OCI-LY3 (cell line): ENCODE data around the gene MUC13.
"Not testable (repeated sequence)": the region's sequence is repeated elsewhere in the genome, so short reads cannot be mapped to it uniquely, and the experiment has no call there.

Experiments used
- H2AFZ ChIP-seq: fragments of 200-600, 300-600 bp; shearing (Covaris generic); 2 replicates; pipeline ENCODE4 v1.6.0; 2014; ENCODE audit warnings: antibody characterized with exemption, low read depth, low read length
- H3K27ac ChIP-seq: fragments of 200-600, 300-600 bp; sonication (generic); 2 replicates; pipeline ENCODE4 v1.5.1; 2014; ENCODE audit warnings: mild to moderate bottlenecking, low read length, moderate library complexity, mixed read lengths
- H3K27me3 ChIP-seq: fragments of 200-600, 300-600 bp; sonication (generic); 2 replicates; pipeline ENCODE4 v1.6.1; 2014; ENCODE audit warnings: low read depth, low read length, mixed read lengths
- H3K36me3 ChIP-seq: fragments of 200-600, 300-600 bp; sonication (generic); replicated peaks from 2 replicates; pipeline ENCODE3; 2014; ENCODE audit warnings: low read depth, low read length, mixed read lengths
- H3K4me1 ChIP-seq: fragments of 300-600, 200-600 bp; sonication (generic); 2 replicates; pipeline ENCODE4 v1.6.1; 2014; ENCODE audit warnings: low read length, mixed read lengths
- H3K4me2 ChIP-seq: fragments of 200-600, 300-600 bp; sonication (generic); 2 replicates; pipeline ENCODE4 v1.6.1; 2014; ENCODE audit warnings: low read length, mixed read lengths
- H3K4me3 ChIP-seq: fragments of 300-600, 200-600 bp; sonication (generic); 2 replicates; pipeline ENCODE4 v1.5.1; 2014; ENCODE audit warnings: antibody characterized with exemption, mild to moderate bottlenecking, low read length, moderate library complexity
- H3K79me2 ChIP-seq: fragments of 300-600, 200-600 bp; shearing (Covaris generic); 2 replicates; pipeline ENCODE4 v1.6.1; 2014; ENCODE audit warnings: mild to moderate bottlenecking, low read length, mixed read lengths
- H3K9ac ChIP-seq: fragments of 300-600, 200-600 bp; shearing (Covaris generic); 2 replicates; pipeline ENCODE4 v1.6.0; 2014; ENCODE audit warnings: mild to moderate bottlenecking, low read length, moderate library complexity
- H3K9me3 ChIP-seq: fragments of 200-600, 300-600 bp; shearing (Covaris generic); 2 replicates; pipeline ENCODE4 v1.6.1; 2014; ENCODE audit warnings: low read length, mixed read lengths; ENCODE audit not compliant: insufficient read depth
- H4K20me1 ChIP-seq: fragments of 200-600, 300-600 bp; sonication (generic); 2 replicates; pipeline ENCODE4 v1.6.1; 2016; ENCODE audit warnings: low read length, mixed read lengths; ENCODE audit not compliant: insufficient read depth
- EZH2phosphoT487 ChIP-seq: fragments of 200-600 bp; shearing (Covaris generic); IDR thresholded peaks from 2 replicates; pipeline ENCODE4 v1.6.1; 2018; ENCODE audit warnings: antibody characterized with exemption, mixed run types, low read depth
- TF ChIP-seq, protein P1 (sequence below): fragments of 200-600, 300-600 bp; sonication (generic); IDR thresholded peaks from 2 replicates; pipeline ENCODE4 v1.5.1; 2014; ENCODE audit warnings: antibody characterized with exemption, low read length, low read depth

The MUC13 gene

GRCh38 chr3:124960698-124961097 is 26.1 kb upstream of the MUC13 start:
- no peak overlapping the region for H3K9ac ChIP-seq
- no peak overlapping the region for H3K4me3 ChIP-seq
- H3K36me3 ChIP-seq = no peaks in the 10 kb centered on the region
- no peak overlapping the region for H3K4me2 ChIP-seq
- peaks cover 6% of the 10 kb centered on the region; the same call in 1 of the 2 replicates for H3K4me1 ChIP-seq
- no peak overlapping the region for H3K27ac ChIP-seq
- no peak overlapping the region for H2AFZ ChIP-seq
- no peaks in the 10 kb centered on the region for H4K20me1 ChIP-seq
- H3K9me3 ChIP-seq = no peaks in the 10 kb centered on the region
- no peaks in the 10 kb centered on the region for H3K79me2 ChIP-seq
- TF ChIP-seq EZH2phosphoT487 = no peak
- TF ChIP-seq, protein P1, sequence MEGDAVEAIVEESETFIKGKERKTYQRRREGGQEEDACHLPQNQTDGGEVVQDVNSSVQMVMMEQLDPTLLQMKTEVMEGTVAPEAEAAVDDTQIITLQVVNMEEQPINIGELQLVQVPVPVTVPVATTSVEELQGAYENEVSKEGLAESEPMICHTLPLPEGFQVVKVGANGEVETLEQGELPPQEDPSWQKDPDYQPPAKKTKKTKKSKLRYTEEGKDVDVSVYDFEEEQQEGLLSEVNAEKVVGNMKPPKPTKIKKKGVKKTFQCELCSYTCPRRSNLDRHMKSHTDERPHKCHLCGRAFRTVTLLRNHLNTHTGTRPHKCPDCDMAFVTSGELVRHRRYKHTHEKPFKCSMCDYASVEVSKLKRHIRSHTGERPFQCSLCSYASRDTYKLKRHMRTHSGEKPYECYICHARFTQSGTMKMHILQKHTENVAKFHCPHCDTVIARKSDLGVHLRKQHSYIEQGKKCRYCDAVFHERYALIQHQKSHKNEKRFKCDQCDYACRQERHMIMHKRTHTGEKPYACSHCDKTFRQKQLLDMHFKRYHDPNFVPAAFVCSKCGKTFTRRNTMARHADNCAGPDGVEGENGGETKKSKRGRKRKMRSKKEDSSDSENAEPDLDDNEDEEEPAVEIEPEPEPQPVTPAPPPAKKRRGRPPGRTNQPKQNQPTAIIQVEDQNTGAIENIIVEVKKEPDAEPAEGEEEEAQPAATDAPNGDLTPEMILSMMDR = no peak
- peaks cover 10% of the 10 kb centered on the region; the same call in 1 of the 2 replicates for H3K27me3 ChIP-seq

- no peak overlapping the region for H2AFZ ChIP-seq
- TF ChIP-seq EZH2phosphoT487 = no peak
- TF ChIP-seq, protein P1 = no peak
- H3K4me3 ChIP-seq = no peak overlapping the region
Observed at GRCh38 chr3:124960105-124960504, 25.6 kb upstream of the MUC13 start.

GRCh38 chr3:124957951-124958350 is 23.4 kb upstream of the MUC13 start:
- H3K4me1 ChIP-seq, H3K27ac ChIP-seq, H3K9ac ChIP-seq, H3K36me3 ChIP-seq, H3K79me2 ChIP-seq, H2AFZ ChIP-seq, H3K4me3 ChIP-seq, H4K20me1 ChIP-seq, H3K9me3 ChIP-seq, H3K4me2 ChIP-seq, H3K27me3 ChIP-seq: not testable (repeated sequence)

More at GRCh38 chr3:124960105-124960504, 25.6 kb upstream of the MUC13 start:
- no peaks in the 10 kb centered on the region for H3K79me2 ChIP-seq
- peaks cover under 1% of the 10 kb centered on the region; the same call in 1 of the 2 replicates for H3K4me1 ChIP-seq
- H3K4me2 ChIP-seq = no peak overlapping the region
- no peaks in the 10 kb centered on the region for H3K9me3 ChIP-seq
- no peaks in the 10 kb centered on the region for H4K20me1 ChIP-seq
- peaks cover 10% of the 10 kb centered on the region; the same call in 1 of the 2 replicates for H3K27me3 ChIP-seq
- no peak overlapping the region for H3K27ac ChIP-seq
- no peaks in the 10 kb centered on the region for H3K36me3 ChIP-seq
- H3K9ac ChIP-seq = no peak overlapping the region

DNA sequence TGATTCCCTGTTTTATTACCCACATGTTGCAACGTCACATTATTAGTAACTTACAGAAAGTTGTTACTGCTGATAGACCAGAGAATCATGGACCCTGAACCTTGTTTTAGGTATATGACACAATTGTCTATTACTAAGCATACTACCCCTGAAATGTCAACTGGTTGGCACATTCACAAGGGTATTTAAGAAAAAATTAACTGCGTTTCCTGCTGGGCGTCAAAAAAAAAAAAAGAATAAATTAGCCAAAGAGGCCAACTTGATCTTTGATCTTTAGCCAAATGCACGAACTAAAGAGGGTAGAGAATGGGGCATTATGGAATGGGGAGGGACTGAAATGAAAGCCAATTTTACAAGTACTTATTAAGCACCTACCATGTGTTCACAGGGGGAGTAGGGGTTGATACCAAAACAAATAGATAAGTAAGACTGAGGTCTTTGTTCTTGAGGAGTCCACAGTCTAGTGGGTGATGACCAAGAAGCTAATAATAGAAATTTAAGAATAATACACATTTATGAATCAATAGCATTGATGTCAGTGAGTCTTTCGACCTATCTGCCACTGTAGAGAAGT is 17.8 kb upstream of the MUC13 start:
- Histone ChIP-seq H3K4me2 (no peak overlapping the region), H3K36me3 (no peaks in the 10 kb centered on the region), H3K9ac (no peak overlapping the region), H3K9me3 (no peaks in the 10 kb centered on the region), H3K27ac (no peak overlapping the region), H3K79me2 (no peaks in the 10 kb centered on the region), H3K4me3 (no peak overlapping the region), H3K4me1 (no peaks in the 10 kb centered on the region), H2AFZ (no peak overlapping the region), H3K27me3 (peaks cover 4% of the 10 kb centered on the region; the same call in 1 of the 2 replicates), H4K20me1 (no peaks in the 10 kb centered on the region)
- TF ChIP-seq, protein P1 = no peak
- no peak for TF ChIP-seq EZH2phosphoT487
